Activated CD8-positive, alpha-beta memory T cell treated with anti-CD3 and anti-CD28 coated beads, Interleukin-2, amount 50 U/mL, for 24 hours (primary cell): ENCODE results near the gene C9orf152.
"Not testable (repeated sequence)": the region's sequence is repeated elsewhere in the genome, so short reads cannot be mapped to it uniquely, and the experiment has no call there.

Experiments used
- DNase-seq: peaks from one replicate; pipeline ENCODE4 v3.0.0-alpha.2; 2020; ENCODE audit errors: extremely low read depth

Gene C9orf152

DNA sequence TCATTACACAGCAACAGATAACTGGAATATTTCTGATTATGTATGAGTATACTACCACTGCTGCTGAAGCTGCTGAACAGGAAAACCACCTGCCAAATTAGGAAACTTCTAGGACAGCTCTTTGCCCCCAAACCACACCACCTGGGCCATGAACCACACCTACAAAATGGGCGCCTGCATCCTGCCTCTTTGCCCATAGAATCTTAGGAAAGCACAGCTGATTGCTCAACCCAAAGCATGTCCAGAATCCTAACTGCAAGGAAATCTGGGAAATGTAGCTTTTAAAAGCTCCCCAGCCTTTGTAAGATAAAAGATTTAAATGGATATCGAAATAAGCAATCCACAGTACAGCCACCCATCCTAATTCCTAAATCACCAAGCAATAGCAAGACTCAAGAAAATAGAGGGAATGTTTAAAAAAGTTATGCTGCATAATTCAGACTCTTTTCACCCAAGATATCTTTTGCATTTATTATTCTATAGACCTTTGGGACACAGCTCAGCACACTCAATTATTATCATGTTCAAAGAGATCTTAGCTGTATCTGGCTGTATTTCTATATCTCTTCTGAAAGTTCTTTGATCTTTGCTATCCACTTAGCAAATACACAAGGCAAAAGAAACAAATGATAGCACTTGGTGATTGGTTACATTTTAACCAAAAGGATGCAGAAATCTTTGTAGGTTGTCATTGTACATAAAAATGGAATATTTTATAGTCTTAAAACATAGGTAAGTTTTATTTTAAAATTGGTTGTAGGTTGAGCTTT is 6.8 kb upstream of the C9orf152 start:
- no peak for DNase-seq

GRCh38 chr9:110214090-110214489 is 6.1 kb upstream of the C9orf152 start:
- no peak for DNase-seq

DNA sequence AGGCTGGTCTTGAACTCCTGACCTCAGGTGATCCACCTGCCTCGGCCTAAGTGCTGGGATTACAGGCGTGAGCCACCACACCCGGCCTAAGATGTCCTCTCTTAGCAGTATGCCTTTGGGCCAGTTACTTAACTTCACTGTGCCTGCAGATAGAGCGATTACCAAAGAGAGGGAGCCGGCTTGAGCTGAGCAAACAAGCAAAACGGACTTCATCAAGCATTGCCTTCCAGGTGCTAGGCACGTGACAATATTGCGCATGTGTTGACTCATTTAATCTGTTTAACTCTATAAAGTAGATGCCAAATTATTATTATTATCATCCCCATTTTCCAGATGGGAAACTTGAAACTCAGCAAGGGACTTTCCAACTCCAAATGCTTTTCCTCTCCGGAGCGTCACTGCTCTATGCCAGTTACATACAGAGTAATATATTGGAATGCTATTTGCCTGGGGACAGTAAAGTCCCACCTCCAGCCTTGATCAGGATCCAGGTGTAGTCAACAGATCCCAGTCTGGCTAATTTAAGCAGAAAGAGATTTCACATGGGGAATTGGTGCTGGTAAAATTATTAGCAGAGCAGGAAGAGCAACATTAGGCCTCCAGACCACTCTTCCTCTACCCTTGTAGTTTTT is 5.6 kb upstream of the C9orf152 start:
- no peak for DNase-seq

DNA sequence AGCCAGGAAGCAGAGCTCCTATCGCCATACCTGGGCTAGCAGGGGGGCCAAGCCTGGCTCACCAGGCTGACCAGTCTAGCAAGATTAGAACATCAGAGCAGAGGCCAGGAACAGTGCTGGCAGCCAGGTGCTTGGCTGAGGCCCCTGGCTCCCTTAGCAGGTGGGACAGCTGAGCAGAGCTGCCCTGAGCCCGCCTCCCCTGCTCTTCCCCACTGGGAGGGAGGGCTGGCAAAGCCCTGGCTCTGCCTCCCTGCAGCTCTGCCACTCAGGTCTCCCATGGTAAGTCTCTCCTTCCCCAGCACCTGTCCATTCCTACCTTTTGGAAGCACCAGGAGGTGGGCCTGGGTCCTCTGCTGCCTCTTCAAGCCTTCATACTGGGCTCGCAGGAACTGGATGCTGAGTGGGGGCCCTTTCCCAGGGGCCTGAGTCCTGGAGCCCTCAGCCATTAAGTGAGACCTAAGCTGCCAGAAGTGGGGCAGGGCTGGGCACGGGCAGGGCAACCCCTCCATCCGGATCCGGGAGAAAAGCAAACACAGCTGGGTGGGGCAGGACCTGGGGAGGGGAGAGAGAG is 803 bp downstream of the C9orf152 start:
- no peak for DNase-seq

DNA sequence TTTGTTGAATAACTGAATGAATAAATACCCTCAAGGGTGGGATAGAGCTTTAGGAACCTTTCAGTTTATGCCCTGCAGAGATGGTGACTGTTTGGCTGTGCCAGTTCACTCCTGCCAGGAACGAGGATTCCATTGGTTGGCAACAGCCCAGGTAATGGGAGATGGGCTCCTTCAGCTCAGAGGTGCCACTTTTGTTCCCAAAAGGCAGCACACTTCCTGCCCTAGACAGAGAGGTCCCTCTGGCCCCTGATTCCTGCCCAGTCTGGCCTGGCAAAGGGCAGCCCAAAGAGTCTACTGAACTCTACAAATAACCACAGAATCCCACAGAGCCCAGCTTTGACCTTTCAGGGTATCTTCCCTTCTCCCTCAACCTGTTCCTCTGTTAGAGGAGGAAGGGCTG is 1.6 kb downstream of the C9orf152 start:
- no peak for DNase-seq

DNA sequence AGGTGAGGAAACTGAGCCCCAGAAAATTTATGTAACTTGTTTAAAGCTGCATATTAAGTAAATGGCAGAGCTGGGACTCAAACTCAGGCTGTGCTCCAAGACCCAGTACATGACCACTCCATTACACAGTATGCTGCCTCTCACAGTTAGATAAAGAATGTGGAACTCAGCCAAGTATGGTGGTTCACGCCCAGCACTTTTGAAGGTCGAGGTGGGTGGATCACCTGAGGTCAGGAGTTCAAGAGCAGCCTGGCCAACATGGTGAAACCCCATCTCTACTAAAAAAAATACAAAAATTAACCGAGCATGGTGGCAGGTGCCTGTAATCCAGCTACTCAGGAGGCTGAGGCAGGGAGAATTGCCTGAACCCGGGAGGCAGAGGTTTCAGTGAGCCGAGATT is 2.3 kb downstream of the C9orf152 start:
- not testable (repeated sequence) for DNase-seq

DNA sequence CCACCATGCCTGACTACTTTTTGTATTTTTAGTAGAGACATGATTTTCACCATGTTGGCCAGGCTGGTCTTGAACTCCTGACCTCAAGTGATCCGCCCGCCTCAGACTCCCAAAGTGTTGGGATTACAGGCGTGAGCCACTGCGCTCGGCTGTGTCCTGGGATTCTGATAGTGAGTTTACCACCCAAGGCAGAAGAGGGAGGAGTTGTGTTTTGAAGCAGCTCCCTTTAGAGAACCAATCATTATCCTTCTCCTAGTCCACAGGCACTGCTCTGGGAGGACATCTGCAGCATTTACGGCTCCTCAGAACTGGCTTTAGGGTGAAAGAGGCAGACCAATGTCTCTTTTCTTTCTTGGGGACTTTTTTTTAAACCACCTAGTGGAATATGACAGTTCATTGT is 5.7 kb downstream of the C9orf152 start:
- DNase-seq = no peak

GRCh38 chr9:110199643-110200042 is 8.3 kb downstream of the C9orf152 start:
- no peak for DNase-seq

DNA sequence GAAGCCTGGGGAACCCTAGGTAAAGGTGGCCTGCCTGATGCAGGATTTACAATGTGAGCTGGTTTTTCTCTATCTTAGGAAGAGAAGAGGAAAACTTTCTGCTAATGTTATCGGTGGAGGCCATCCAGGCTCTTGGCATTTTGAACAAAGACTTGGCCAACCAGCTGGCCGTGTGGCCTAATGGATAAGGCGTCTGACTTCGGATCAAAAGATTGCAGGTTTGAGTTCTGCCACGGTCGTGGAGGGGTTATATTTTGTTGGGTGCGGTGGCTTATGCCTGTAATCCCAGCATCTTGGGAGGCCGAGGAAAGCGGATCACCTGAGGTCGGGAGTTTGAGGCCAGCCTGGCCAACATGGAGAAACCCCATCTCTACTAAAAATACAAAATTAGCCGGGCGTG is 9.6 kb downstream of the C9orf152 start:
- no peak for DNase-seq

- DNase-seq = no peak
These were observed 10.4 kb downstream of the C9orf152 start for GRCh38 chr9:110197330-110198187.

DNA sequence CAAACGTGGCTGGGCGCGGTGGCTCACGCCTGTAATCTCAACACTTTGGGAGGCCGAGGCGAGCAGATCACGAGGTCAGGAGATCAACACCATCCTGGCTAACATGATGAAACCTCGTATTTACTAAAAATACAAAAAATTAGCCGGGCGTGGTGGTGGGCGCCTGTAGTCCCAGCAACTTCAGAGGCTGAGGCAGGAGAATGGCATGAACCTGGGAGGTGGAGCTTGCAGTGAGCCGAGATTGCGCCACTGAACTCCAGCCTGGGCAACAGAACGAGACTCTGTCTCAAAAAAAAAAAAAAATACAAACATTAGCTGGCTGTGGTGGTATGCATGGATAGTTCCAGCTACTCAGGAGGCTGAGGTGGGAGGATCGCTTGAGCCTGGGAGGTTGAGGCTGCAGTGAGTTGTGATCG is 11.9 kb downstream of the C9orf152 start:
- not testable (repeated sequence) for DNase-seq

DNA sequence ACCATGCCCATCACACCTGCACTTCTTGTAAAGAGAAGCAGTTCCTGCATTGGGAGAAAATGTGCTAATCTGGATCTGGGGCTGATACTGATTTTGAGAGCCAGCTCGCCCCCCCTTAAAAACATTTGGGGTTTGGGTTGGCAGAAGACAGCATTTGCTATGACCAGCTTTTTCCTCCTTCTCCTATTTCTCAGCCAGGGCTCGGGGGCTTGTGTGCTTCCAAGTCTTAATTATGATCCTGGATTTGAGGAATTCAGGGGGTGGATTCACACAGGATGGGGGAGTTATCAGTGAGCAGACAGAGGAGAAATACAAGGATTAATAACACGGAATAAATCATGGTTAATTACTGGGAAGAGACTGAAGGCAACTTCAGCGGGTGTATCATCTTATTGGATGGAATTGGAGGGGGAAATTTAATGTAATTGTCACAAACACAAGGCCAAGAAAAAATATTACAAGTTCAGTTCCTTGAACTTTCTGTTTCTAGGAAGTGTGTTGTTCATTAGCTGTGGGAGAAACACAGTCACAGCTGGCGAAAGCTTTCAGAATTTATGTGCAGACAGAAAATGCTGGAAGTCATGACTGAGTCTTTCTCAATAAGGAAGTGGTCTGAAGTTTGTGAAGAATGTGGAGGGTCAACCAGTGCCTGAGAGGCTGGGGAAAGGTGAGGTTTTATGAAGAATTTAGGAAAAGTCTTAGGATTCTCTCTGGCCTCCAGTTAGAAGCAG is 15.3 kb downstream of the C9orf152 start:
- no peak for DNase-seq

DNA sequence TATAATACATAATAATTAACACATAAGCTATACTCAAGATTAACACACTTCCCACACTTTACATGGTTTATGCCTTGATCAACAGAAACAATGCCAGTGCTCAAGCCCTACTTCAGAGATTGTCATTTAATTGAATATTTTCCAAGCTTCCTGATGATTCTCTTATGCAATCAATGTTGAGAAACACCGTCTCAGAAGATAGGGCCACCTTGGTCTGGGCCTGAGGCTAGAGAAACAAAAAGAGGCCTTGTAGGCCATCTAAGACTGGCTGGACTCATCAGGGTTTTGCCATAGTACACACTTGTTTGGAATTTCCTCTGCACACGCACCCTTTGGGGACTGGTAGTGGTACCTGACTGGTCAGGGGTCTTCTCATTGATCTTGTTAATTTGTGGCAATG is 16.3 kb downstream of the C9orf152 start:
- no peak for DNase-seq

- no peak for DNase-seq
These were observed 18.2 kb downstream of the C9orf152 start for GRCh38 chr9:110189559-110190320.

DNA sequence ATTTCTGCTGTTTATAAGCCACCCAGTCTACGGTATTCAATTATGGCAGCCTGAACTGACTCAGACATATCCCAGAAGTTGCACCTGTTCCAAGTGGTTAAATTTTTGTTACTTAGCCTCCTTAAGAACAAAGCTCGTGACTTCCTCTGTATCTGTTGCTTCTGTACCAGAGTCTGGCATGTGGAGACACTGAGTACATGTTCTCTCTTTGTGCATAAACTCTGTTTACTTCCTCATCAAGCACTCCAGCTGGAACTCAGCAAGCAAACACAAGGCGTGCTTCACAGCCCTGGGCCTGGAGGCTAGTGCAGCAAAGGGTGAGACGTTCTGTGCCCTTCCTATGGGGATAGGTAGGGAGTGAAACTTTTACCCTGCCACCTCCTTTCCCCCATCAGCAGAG is 19.0 kb downstream of the C9orf152 start:
- no peak for DNase-seq

- DNase-seq = no peak
These were observed 19.9 kb downstream of the C9orf152 start for GRCh38 chr9:110188101-110188500.

DNA sequence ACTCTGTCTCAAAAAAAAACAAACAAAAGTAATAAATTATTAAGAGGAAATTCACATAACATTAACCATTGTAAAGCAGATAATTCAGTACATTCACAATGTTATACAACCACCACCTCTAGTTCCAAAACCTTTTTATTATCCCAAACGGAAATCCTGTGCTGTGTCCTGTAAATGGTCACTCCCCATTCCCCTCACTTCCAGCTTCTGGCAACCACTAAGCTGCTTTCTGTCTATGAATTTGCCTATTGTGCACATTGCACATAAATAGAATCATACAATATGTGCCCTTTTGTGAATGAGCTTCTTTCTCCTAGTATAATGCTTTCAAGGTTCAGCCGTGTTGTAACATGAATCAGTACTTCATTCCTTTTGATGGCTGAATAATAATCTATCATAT is 20.8 kb downstream of the C9orf152 start:
- DNase-seq = no peak

GRCh38 chr9:110186254-110186653 is 21.7 kb downstream of the C9orf152 start:
- DNase-seq = no peak

DNA sequence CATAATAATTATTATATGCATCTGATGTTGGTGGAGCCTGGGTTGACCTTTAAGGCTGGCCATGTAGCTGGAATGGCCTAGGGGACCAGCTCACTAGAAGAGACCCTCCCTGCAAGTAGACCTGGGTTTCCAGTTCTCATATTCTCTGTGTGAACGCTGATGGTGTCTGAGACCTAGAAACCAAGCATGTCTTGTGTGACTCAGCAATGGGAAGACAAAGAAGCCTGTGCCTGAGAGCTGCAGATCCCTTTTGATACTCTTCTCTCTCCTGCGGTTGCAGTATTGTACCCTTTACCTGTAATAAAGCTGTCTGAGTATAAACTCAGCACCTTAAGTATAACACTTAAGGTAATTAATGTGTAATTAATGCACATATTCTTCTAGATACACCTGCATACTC is 22.2 kb downstream of the C9orf152 start:
- DNase-seq = no peak

GRCh38 chr9:110183208-110184145 is 24.5 kb downstream of the C9orf152 start:
- DNase-seq = peak; percentile 10
